ENCODE data around the gene BCAR3.
A peak's percentile ranks its signal among the peaks of the same experiment; 100 is the strongest.
"Not testable (repeated sequence)": the region's sequence is repeated elsewhere in the genome, so short reads cannot be mapped to it uniquely, and the experiment has no call there.

BCAR3 gene

GRCh38 chr1:93593854-93594602 is 87.6 kb downstream of the BCAR3 start:
- DNase-seq, result no peak

- no peak for DNase-seq
Measured at GRCh38 chr1:93592551-93592949, 89.1 kb downstream of the BCAR3 start.

- DNase-seq, result no peak
Measured at GRCh38 chr1:93591676-93592550, 89.7 kb downstream of the BCAR3 start.

- DNase-seq, result not testable (repeated sequence)
Measured at GRCh38 chr1:93591291-93591675, 90.4 kb downstream of the BCAR3 start.

- no peak for DNase-seq
Measured at GRCh38 chr1:93588955-93589354, 92.7 kb downstream of the BCAR3 start.

- no peak for DNase-seq
Measured at GRCh38 chr1:93588206-93588605, 93.4 kb downstream of the BCAR3 start.

- DNase-seq, result no peak
Measured at GRCh38 chr1:93587354-93587753, 94.3 kb downstream of the BCAR3 start.

GRCh38 chr1:93585059-93585966 is 96.3 kb downstream of the BCAR3 start:
- no peak for DNase-seq

- peak; percentile 30 for DNase-seq
Measured at GRCh38 chr1:93584261-93585003, 97.2 kb downstream of the BCAR3 start.

GRCh38 chr1:93581917-93582850 is 99.5 kb downstream of the BCAR3 start:
- DNase-seq, result no peak

GRCh38 chr1:93579891-93580290 is 101.7 kb downstream of the BCAR3 start:
- DNase-seq, result no peak

GRCh38 chr1:93578911-93579825 is 102.5 kb downstream of the BCAR3 start:
- no peak for DNase-seq

- DNase-seq, result no peak
Measured at GRCh38 chr1:93578433-93578830, 103.2 kb downstream of the BCAR3 start.

- no peak for DNase-seq
Measured at GRCh38 chr1:93577536-93578432, 103.9 kb downstream of the BCAR3 start.

GRCh38 chr1:93576746-93577145 is 104.9 kb downstream of the BCAR3 start:
- DNase-seq, result no peak

- no peak for DNase-seq
Measured at GRCh38 chr1:93576346-93576745, 105.3 kb downstream of the BCAR3 start.

- no peak for DNase-seq
Measured at GRCh38 chr1:93575621-93576284, 105.9 kb downstream of the BCAR3 start.

GRCh38 chr1:93574991-93575390 is 106.6 kb downstream of the BCAR3 start:
- DNase-seq, result no peak
